ENCODE results near the gene EFHC1.

DNA sequence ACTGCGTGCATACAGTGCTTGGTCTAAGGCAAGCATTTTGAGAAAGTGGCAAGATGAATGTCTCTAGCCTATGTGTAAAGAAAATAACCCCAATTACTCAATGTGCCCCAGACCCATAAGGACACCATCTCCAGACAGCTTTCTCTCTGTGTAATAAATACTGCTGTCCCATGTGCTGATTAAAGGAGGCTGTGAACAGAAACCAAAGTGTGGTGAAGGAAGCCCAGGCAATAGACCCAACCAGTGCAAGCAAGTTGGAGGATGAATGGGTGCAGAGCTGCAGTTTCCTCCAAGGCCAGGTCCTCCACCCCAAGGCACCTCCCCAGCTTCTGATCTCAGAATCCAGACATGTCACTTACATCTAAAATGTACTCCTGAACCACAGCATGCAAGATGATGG lies 96.1 kb downstream of the EFHC1 start:
- TF ChIP-seq, protein P1, sequence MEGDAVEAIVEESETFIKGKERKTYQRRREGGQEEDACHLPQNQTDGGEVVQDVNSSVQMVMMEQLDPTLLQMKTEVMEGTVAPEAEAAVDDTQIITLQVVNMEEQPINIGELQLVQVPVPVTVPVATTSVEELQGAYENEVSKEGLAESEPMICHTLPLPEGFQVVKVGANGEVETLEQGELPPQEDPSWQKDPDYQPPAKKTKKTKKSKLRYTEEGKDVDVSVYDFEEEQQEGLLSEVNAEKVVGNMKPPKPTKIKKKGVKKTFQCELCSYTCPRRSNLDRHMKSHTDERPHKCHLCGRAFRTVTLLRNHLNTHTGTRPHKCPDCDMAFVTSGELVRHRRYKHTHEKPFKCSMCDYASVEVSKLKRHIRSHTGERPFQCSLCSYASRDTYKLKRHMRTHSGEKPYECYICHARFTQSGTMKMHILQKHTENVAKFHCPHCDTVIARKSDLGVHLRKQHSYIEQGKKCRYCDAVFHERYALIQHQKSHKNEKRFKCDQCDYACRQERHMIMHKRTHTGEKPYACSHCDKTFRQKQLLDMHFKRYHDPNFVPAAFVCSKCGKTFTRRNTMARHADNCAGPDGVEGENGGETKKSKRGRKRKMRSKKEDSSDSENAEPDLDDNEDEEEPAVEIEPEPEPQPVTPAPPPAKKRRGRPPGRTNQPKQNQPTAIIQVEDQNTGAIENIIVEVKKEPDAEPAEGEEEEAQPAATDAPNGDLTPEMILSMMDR (IDR thresholded peaks at IDR 0.05 in 4 of 5, conservative IDR thresholded peaks at IDR 0.05 in 1 of 5) = no peak
- TF ChIP-seq POLR2A (IDR thresholded peaks at IDR 0.05) = no peak
